ENCODE results near the gene BCL11B. TPM values are rescaled to one million over a fixed set of nuclear protein-coding genes. Genes with fewer than 3 reads are reported as not detected.

BCL11B gene
- total RNA-seq, 1 experiment from 2014 or later, result 2.6 TPM

DNA sequence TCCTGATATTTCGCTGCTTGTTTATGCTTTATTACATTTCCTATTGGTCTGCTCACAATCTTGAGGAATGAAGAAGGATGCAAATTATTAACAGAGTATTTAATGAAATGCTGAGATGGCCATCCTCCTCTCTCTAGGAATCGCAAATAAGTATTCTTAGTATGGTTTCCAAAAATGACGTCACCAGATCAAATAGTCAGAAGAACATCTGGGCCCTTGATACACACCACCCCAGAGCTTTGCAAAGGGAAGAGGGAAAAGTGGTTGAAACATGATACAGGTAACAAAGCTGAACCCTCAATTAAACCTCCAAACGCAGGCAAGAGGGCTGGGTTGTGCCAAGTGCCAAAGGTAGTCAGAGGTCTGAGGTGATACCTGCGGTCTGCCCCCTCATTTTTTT is 107.3 kb downstream of the BCL11B start:
- H3K27ac ChIP-seq, result no peak overlapping the region
- H3K4me3 ChIP-seq, result no peak overlapping the region
- no peaks in the 10 kb centered on the region for H3K27me3 ChIP-seq (replicated peaks)
- no peaks in the 10 kb centered on the region for H3K9me3 ChIP-seq (replicated peaks)
- no peaks in the 10 kb centered on the region for H3K4me1 ChIP-seq (replicated peaks)
- no peak for DNase-seq (ENCODE audit: low read depth in 1 of 2, low spot score in 2 of 2)
- H3K36me3 ChIP-seq, result no peaks in the 10 kb centered on the region

GRCh38 chr14:99163446-99163845 is 108.6 kb downstream of the BCL11B start:
- H3K9me3 ChIP-seq (replicated peaks), result no peaks in the 10 kb centered on the region
- no peaks in the 10 kb centered on the region for H3K27me3 ChIP-seq (replicated peaks)
- H3K4me3 ChIP-seq, result no peak overlapping the region
- H3K4me1 ChIP-seq (replicated peaks), result no peaks in the 10 kb centered on the region
- DNase-seq (ENCODE audit: low read depth in 1 of 2, low spot score in 2 of 2), result no peak
- no peak overlapping the region for H3K27ac ChIP-seq
- H3K36me3 ChIP-seq, result no peaks in the 10 kb centered on the region

- H3K9me3 ChIP-seq (replicated peaks), result no peaks in the 10 kb centered on the region
- H3K36me3 ChIP-seq, result no peaks in the 10 kb centered on the region
- H3K27ac ChIP-seq, result no peak overlapping the region
- H3K27me3 ChIP-seq (replicated peaks), result no peaks in the 10 kb centered on the region
- DNase-seq (ENCODE audit: low read depth in 1 of 2, low spot score in 2 of 2), result peak in 1 of 2 experiments; percentile 31
- H3K4me1 ChIP-seq (replicated peaks), result peaks cover 14% of the 10 kb centered on the region
- no peak overlapping the region for H3K4me3 ChIP-seq
Observed at GRCh38 chr14:99159341-99160340, 112.4 kb downstream of the BCL11B start.

- Histone ChIP-seq H3K27ac (no peak overlapping the region), H3K27me3 (replicated peaks) (no peaks in the 10 kb centered on the region), H3K36me3 (no peaks in the 10 kb centered on the region), H3K4me1 (replicated peaks) (peaks cover 14% of the 10 kb centered on the region), H3K9me3 (replicated peaks) (no peaks in the 10 kb centered on the region), H3K4me3 (no peak overlapping the region)
- peak in 1 of 2 experiments; percentile 15 for DNase-seq (ENCODE audit: low read depth in 1 of 2, low spot score in 2 of 2)
Observed at GRCh38 chr14:99158646-99159165, 113.3 kb downstream of the BCL11B start.

DNA sequence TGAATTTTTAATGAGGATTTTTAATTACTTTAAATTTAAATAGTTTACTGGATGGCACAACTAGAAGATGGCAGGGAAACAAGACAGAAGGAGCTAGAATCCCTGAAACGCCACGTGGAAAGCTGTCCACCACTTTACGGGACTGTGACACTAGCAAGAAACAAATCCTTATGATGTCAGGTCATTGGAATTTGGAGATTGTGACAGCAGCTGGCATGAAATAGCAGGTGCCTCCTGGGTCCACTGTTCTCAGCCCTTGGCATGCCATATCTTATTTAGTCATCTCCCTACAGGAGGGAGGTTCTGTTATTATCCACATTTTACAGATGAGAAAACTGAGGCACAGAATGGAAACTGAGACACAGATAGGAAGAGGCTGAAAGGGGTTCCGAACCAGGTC is 113.8 kb downstream of the BCL11B start:
- Histone ChIP-seq H3K9me3 (replicated peaks) (no peaks in the 10 kb centered on the region), H3K4me1 (replicated peaks) (peaks cover 14% of the 10 kb centered on the region), H3K27ac (no peak overlapping the region), H3K36me3 (no peaks in the 10 kb centered on the region), H3K4me3 (no peak overlapping the region), H3K27me3 (replicated peaks) (no peaks in the 10 kb centered on the region)
- DNase-seq (ENCODE audit: low read depth in 1 of 2, low spot score in 2 of 2), result peak in 1 of 2 experiments; percentile 17

GRCh38 chr14:99157676-99158075 is 114.3 kb downstream of the BCL11B start:
- H3K4me1 ChIP-seq (replicated peaks), result peaks cover 14% of the 10 kb centered on the region
- H3K27ac ChIP-seq, result no peak overlapping the region
- H3K4me3 ChIP-seq, result no peak overlapping the region
- H3K9me3 ChIP-seq (replicated peaks), result no peaks in the 10 kb centered on the region
- no peaks in the 10 kb centered on the region for H3K36me3 ChIP-seq
- H3K27me3 ChIP-seq (replicated peaks), result no peaks in the 10 kb centered on the region
- DNase-seq (ENCODE audit: low read depth in 1 of 2, low spot score in 2 of 2), result peak in 1 of 2 experiments; percentile 16

DNA sequence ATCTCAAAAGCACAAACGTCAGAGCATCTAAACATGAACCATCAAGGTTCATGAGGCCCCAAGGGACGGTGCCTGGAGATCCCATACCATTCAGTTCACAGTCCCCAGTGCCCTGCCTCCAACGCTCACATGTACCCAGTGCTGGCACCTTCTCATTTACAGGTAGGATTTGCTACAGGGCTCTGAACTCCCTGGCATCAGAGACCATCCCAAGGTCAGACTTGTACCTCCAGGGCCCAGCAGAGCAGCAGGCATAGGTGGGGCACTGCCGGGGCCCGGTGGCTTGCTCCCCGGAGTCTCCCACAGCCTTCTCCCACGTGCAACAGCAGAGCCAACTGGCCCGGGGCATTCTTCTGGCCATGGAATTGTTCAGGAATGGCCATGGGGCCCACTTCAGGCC is 114.8 kb downstream of the BCL11B start:
- H3K36me3 ChIP-seq, result no peaks in the 10 kb centered on the region
- DNase-seq (ENCODE audit: low read depth in 1 of 2, low spot score in 2 of 2), result peak in 1 of 2 experiments; percentile 18
- no peaks in the 10 kb centered on the region for H3K9me3 ChIP-seq (replicated peaks)
- H3K27me3 ChIP-seq (replicated peaks), result no peaks in the 10 kb centered on the region
- H3K27ac ChIP-seq, result no peak overlapping the region
- peaks cover 14% of the 10 kb centered on the region for H3K4me1 ChIP-seq (replicated peaks)
- H3K4me3 ChIP-seq, result no peak overlapping the region

DNA sequence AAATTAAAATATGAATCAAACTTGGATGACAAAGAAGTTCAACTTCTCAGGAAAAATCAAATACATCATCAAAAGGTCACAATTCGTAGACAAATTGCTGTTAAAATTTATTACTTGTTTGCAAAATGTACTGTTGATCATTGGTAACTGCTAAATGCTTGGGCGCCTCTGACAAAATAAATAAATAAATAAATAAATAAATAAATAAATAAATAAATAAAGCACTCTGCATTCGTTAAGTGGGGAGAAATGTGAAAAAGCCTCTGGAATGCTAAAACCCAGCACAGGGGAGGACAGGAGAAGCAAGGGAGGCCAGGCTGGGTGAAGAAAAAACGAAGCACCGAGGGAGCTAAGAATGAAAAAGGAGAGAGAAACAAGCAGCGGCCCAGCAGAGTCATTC is 115.2 kb downstream of the BCL11B start:
- Histone ChIP-seq H3K9me3 (replicated peaks) (no peaks in the 10 kb centered on the region), H3K27me3 (replicated peaks) (no peaks in the 10 kb centered on the region), H3K36me3 (no peaks in the 10 kb centered on the region), H3K4me3 (no peak overlapping the region), H3K4me1 (replicated peaks) (peaks cover 14% of the 10 kb centered on the region), H3K27ac (no peak overlapping the region)
- no peak for DNase-seq (ENCODE audit: low read depth in 1 of 2, low spot score in 2 of 2)

DNA sequence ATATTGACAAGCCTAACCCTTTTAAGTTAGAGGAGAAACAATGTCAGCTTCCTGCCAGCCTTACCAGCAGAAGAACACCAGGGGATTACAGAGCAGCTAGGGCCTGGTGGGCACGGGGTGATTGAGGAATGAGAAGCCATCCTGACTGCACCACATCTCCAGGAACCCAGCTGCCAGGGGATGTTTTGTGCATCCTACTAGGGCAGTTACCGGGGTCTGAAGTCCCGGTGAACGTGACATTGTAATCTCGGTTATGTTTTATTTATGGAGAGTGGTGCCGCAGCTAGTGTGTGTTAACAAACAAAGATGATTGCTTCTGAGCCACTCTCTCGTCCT is 115.9 kb downstream of the BCL11B start:
- H3K4me3 ChIP-seq, result no peak overlapping the region
- H3K36me3 ChIP-seq, result no peaks in the 10 kb centered on the region
- H3K4me1 ChIP-seq (replicated peaks), result peaks cover 14% of the 10 kb centered on the region
- no peak overlapping the region for H3K27ac ChIP-seq
- H3K27me3 ChIP-seq (replicated peaks), result no peaks in the 10 kb centered on the region
- H3K9me3 ChIP-seq (replicated peaks), result no peaks in the 10 kb centered on the region
- peak in 1 of 2 experiments; percentile 10 for DNase-seq (ENCODE audit: low read depth in 1 of 2, low spot score in 2 of 2)

DNA sequence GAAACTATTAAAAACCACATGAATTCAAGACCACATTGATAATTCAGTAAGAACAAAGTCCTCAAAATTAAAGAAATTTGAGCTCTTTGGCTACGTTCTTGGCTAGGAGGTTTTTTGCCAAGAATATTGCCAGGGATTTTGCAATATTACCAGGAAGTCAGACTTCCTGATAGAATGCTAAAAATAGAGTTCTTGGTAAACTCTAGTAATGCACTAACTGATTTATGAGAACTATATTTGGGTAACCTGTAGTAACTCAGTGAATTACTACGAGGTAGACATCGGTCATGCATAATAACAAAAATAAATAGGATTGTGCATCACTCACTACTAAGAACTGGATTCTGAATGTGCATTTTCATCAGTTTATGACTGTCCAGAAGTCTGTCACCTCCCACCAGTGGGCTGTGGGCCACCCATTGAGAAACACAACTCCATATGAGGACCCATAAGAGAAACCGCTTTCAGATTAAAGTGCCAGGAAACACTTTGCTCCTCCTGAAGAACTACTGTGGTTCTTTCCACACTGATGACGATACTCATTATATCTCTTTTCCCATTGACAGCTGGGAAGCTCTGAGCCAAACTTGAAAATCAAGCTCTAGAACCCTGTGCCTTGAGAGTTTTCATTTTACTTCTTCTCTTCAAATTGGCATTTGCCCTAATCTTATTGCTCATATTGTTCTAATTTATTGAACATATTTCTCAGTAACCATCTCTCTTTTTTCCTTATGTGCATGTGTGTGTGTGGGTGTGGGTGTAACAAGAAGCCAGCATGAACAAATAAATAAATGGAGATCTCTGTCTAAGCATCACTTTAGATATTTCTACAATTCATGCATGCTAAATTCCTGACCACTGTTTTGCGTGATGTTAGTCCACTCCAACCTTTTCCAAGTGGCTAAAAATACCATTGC is 116.6 kb downstream of the BCL11B start:
- Histone ChIP-seq H3K36me3 (no peaks in the 10 kb centered on the region), H3K27me3 (replicated peaks) (no peaks in the 10 kb centered on the region), H3K4me1 (replicated peaks) (peaks cover 14% of the 10 kb centered on the region), H3K9me3 (replicated peaks) (no peaks in the 10 kb centered on the region), H3K27ac (no peak overlapping the region), H3K4me3 (no peak overlapping the region)
- DNase-seq (ENCODE audit: low read depth in 1 of 2, low spot score in 2 of 2), result peak in 1 of 2 experiments; percentile 21

DNA sequence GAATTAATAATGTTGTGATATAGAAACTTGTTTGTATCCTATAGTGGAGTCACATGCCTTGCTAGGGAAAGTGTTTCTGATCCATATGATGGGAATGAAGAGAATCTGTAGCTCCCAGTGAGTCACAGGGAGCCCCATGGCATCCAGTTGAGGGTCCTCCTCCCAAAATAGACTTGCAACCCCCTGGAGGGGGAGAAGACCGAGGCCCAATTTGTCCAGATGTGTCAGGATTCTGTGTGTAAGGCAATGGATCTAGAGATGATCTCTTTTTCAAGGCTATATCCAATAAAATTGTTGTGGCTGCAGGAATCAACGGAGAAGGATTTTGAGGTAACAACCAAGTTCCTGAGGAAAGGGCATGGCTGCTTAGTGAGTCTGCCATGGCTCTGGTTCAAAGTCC is 121.8 kb downstream of the BCL11B start:
- H3K27me3 ChIP-seq (replicated peaks), result no peaks in the 10 kb centered on the region
- H3K4me1 ChIP-seq (replicated peaks), result peaks cover 3% of the 10 kb centered on the region
- no peaks in the 10 kb centered on the region for H3K9me3 ChIP-seq (replicated peaks)
- H3K4me3 ChIP-seq, result no peak overlapping the region
- no peaks in the 10 kb centered on the region for H3K36me3 ChIP-seq
- peak in 1 of 2 experiments; percentile 9 for DNase-seq (ENCODE audit: low read depth in 1 of 2, low spot score in 2 of 2)
- no peak overlapping the region for H3K27ac ChIP-seq

DNA sequence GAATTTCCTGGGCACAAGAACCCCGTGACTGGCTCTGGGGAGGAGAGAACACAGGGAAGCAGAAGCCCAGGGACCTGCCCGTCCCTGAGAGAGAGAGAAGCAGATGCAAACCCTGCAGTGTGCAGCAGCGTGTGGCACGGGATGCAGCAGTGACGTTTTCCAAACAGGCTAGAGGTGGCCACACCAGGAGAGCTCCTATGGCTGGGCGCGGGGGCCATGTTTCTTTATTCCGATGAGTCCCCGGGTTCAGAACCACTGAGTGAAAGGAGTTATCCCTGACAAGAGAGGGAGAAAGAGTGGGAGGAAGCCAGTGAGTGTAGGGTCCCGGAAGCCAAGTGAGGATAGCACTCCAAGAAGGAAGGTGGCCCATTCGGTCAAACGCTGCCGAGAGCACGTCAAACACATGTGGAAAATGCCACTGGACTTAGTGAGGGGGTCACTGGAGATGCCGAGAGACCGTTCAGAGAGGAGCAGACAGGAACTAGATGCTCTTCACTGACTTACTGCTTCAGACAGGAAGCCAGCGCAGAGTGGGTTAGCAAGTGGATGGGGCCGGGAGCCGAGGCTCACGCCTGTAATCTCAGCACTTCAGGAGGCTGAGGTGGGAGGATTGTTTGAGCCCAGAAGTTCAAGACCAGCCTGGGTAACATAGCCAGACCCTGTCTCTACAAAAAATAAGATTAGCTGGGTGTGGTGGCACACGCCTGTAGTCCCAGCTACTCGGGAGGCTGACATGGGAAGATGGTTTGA is 123.0 kb downstream of the BCL11B start:
- DNase-seq (ENCODE audit: low read depth in 1 of 2, low spot score in 2 of 2), result peak in 1 of 2 experiments; percentile 15
- H3K27me3 ChIP-seq (replicated peaks), result no peaks in the 10 kb centered on the region
- H3K9me3 ChIP-seq (replicated peaks), result no peaks in the 10 kb centered on the region
- H3K27ac ChIP-seq, result no peak overlapping the region
- H3K4me1 ChIP-seq (replicated peaks), result no peaks in the 10 kb centered on the region
- H3K36me3 ChIP-seq, result no peaks in the 10 kb centered on the region
- no peak overlapping the region for H3K4me3 ChIP-seq

DNA sequence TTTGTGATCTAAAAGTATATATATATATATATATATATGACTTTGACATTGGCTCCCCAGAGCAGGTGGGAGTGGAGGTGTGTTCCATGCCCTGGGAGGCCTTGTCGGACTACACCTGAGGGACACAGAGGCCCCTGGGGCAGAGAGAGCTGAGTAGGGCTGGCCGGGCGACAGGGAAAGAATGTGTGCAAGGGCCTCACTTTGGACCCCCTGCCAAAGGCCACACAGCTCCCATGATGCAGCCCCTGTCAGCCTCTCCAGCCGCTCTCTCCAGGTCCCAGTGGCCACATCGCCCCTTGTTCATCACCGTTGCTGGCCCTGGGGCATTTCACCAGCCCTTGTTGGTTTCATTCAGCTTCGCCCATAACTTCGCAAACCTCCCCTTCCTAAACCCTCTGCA is 123.9 kb downstream of the BCL11B start:
- H3K9me3 ChIP-seq (replicated peaks), result no peaks in the 10 kb centered on the region
- no peaks in the 10 kb centered on the region for H3K36me3 ChIP-seq
- H3K4me3 ChIP-seq, result no peak overlapping the region
- H3K27me3 ChIP-seq (replicated peaks), result no peaks in the 10 kb centered on the region
- H3K4me1 ChIP-seq (replicated peaks), result no peaks in the 10 kb centered on the region
- DNase-seq (ENCODE audit: low read depth in 1 of 2, low spot score in 2 of 2), result peak in 1 of 2 experiments; percentile 24
- H3K27ac ChIP-seq, result no peak overlapping the region

Measured in SJSA1 (cell line).